ENCODE results near the gene SELENOI.
A peak's percentile ranks its signal among the peaks of the same experiment; 100 is the strongest.
"Not testable (repeated sequence)": the region's sequence is repeated elsewhere in the genome, so short reads cannot be mapped to it uniquely, and the experiment has no call there.

SELENOI gene

DNA sequence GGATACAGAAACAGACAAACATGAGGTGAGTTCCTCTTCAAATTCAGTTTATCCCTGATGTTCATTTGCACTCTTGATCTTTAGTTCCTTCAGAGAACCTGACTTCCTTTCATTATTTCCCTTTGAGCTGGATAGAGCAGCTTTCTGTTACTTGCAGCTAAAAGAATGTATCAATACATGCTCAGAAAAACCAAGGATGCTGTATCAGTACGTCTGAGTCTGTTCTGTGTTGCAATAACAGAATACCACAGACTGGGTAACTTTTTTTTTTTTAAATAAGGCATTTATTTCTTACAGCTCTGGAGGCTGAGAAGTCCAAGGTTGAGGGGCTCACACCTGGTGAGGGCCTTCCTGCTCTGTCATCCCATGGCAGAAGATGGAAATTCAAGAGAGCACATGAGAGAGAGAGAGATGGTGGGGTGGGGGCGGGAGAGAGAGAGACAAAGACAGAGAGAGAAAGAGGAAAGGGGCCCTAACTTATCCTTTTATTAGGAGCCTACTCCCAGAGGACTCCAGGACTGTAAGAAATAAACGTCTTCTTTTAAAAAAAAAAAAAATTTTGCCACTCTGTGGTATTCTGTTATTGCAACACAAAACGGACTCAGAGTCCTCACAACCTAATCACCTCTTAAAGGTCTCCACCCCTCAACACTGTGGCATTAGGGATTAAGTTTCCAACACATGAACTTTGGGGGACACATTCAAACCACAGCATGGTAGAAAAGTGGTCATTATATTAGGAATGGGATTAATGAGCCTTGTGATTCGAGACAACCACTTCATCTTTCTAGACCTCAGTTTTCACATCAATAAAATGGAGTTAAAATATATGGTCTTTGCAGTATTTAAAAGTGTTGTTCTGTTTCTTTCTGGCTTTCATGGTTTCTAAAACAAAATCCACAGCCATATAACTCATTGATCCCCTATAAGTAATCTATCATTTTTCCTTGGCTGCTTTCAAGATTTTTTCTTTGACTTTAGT is 18.4 kb upstream of the SELENOI start:
- no peak for DNase-seq (ENCODE audit: low read depth)

GRCh38 chr2:26329083-26329482 is 16.9 kb upstream of the SELENOI start:
- DNase-seq (ENCODE audit: low read depth), result not testable (repeated sequence)

- peak; percentile 66 for DNase-seq (ENCODE audit: low read depth)
These were observed 15.8 kb upstream of the SELENOI start for GRCh38 chr2:26330114-26330549.

DNA sequence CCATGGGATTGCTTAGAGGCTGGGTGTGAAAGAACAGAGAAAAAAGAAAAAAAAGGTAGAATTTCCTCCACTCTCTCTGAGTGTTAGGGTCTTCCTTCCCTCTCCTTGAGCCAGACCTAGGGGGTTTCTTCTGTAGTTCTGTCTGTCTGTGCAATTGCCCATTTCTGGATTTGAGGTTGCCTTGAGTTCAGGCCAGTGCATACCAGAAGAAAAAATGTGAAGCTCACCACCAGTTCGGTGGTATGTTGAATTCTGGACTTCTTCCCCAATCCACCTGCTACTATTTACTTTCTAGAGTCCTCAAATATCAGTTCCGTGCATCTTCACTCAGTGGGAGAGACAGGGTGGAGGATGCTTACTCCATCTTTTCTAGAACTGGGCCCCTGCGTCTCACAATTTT is 15.3 kb upstream of the SELENOI start:
- DNase-seq (ENCODE audit: low read depth), result no peak

DNA sequence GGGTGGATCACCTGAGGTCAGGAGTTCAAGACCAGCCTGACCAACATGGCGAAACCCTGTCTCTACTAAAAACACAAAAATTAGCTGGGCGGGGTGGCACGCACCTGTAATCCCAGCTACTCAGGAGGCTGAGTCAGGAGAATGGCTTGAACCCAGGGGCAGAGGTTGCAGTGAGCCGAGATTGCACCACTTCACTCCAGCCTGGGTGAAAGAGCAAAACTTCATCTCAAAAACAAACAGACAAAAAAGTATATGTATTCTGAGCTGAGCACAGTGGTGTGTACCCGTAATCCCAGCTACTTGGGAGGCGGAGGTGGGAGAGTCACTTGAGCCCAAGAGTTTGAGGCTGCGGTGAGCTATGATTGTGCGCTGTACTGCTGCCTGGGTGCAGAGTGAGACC is 14.6 kb upstream of the SELENOI start:
- not testable (repeated sequence) for DNase-seq (ENCODE audit: low read depth)

DNA sequence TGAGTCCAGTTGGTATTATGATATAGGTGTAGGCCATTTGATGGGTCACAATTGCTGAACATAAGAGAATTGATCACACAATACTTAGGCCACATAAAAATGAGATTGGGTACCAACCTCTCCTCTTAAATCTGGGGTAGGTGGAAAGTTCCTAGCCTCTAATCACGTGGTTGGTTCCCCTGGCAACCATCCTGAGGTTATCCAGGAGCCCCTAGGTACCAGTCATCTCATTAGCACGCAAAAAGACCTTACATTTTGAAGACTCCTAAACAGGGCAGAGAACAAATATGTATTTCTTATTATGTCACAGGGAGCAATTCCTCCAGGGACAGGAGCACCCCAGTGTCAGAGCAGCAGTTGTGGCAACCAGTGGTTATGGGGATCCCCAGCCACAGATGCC is 12.7 kb upstream of the SELENOI start:
- DNase-seq (ENCODE audit: low read depth), result no peak

DNA sequence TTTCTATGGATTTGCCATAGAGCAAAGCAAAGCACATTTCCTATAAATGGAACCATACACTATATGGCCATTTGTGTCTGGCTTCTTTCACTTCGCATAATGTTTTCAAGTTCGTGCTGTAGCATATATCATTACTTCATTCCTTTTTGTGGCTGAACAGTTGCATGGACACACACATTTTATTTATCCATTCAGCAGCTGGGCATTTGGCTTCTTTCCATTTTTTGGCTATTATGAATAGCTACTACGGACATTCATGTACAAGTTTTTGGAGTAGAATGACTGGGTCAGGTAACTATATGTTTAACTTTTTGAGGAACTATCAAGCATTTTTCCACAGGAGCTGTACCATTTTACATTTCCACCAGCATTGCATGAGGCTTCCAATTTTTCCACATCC is 10.7 kb upstream of the SELENOI start:
- no peak for DNase-seq (ENCODE audit: low read depth)

DNA sequence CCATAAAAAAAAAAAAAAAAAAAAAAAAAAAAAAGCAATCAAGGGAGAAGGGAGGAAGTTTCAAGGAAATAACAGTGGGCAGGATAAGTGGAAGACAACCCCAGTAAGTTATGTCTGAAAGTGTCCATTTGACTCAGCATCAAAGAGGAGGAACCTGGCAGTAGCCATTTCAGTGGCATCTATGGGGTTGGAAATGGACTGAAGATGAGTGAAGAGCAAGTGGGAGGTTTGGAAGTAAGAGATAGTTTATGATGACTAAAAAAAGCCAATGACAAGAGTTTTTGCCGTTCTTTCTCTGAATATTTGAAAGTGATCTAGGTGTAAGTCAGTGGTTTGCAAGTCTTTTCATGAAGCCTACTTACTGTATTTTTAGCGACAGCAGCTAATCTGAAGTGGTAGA is 9.2 kb upstream of the SELENOI start:
- no peak for DNase-seq (ENCODE audit: low read depth)

GRCh38 chr2:26337298-26337697 is 8.6 kb upstream of the SELENOI start:
- no peak for DNase-seq (ENCODE audit: low read depth)

DNA sequence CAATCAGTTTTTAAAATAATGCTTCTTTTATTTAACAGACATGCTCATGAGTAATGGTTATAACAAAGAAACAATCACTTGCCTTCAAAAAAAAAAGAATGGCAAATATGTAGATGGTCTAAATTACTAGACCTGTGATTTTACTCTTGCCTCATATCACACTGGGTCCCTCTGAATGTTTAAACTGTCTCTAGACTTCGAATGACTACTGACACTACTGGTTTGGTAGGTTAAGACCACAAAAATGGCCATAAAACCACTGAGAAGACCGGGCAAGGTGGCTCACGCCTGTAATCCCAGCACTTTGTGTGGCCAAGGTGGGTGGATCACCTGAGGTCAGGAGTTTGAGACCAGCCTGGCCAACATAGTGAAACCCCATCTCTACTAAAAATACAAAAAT is 5.1 kb upstream of the SELENOI start:
- no peak for DNase-seq (ENCODE audit: low read depth)

GRCh38 chr2:26344581-26345282 is 1.2 kb upstream of the SELENOI start:
- DNase-seq (ENCODE audit: low read depth), result no peak

GRCh38 chr2:26345283-26345544 is 729 bp upstream of the SELENOI start:
- DNase-seq (ENCODE audit: low read depth), result no peak

DNA sequence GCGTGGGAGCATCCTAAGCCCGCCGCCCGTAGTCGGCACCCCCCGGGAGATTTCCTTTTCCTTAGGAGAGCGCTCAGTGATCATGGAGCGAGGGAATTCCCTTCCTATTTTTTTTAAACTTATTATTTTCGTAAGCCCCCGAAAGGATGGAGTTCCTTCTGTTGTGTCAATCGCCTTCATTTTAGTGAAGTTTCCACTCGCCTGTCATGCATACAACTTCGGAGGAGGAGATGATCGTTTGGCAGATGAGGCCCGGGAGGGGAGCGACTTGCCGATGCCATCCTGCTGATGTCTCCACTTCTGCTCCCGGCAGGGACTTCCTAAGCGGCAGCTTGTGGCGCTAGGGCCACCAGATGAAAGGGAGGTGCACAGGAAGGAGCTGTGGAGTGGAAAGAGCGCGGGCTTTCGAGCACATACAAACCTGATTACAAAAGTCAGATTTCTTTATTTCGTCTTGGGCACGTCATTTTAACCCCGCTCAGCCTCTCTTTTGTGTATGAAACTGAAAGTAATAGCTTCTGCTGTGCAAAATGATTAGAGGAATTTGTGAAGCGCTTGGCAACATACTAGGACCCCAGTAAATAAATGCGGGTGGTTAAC is 611 bp downstream of the SELENOI start, which contains the start of gene ADGRF3:
Gene ADGRF3, minus strand, starts transcription at position 336 of the 600 bp plus-strand sequence. CDS start 555 bp downstream, outside the sequence.
- DNase-seq (ENCODE audit: low read depth), result peak; percentile 43

- DNase-seq (ENCODE audit: low read depth), result no peak
These were observed 1.4 kb downstream of the SELENOI start for GRCh38 chr2:26347286-26347865.

- DNase-seq (ENCODE audit: low read depth), result no peak
These were observed 3.7 kb downstream of the SELENOI start for GRCh38 chr2:26349690-26350089.

DNA sequence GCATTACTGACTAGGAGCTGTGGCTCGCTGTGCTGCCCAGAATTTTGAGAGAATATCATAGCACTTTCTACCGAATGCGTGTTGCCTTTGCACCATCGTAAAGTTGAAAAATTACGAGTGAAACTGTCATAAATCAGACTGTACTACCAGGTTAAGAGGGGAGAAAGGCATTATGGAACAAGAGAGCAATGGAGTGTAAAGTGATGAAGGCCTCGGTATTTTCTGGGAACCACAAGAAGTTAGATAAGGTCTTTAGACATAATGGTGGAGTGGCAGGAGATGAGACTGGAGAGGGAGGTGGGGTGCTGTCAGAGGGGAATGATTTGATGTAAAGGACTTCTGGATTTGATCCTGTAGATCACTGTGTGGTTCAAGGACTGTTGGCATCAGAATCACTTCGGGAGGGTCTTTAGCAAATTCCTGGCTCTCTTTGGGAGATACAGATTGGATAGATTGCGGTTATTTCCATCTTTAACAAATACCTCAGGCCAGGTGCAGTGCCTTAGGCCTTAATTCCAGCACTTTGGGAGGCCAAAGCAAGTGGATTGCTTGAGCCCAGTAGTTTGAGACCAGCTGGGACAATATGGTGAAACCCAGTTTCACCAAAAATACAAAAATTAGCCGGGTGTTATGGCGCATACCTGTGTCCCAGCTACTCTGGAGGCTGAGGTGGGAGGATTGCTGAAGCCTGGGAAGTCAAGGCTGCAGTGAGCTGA is 5.6 kb downstream of the SELENOI start:
- DNase-seq (ENCODE audit: low read depth), result no peak

- no peak for DNase-seq (ENCODE audit: low read depth)
These were observed 6.9 kb downstream of the SELENOI start for GRCh38 chr2:26352892-26353291.

GRCh38 chr2:26354469-26354868 is 8.5 kb downstream of the SELENOI start:
- DNase-seq (ENCODE audit: low read depth), result not testable (repeated sequence)

- no peak for DNase-seq (ENCODE audit: low read depth)
These were observed 9.4 kb downstream of the SELENOI start for GRCh38 chr2:26355038-26355995.

- no peak for DNase-seq (ENCODE audit: low read depth)
These were observed 10.2 kb downstream of the SELENOI start for GRCh38 chr2:26356111-26356510.

DNA sequence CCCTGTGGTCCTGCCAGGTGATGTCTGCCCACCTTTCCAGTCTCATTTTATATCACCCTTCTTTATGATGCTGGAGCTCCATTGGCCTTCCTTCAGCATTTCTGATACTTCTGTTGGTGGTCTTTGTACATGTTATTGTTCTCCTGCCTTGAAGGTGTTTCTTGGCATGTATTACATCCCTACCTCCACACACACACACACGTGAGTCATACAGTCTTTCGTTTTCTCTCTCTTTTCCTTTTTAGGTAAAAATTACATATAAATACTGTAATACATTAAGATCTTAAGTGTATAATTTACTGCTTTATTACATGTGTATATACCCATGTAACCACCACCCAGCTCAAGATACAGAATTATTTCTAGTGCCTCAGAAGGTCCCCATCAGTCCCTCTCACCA is 10.8 kb downstream of the SELENOI start:
- no peak for DNase-seq (ENCODE audit: low read depth)
